Measurements from ENCODE around the gene DAB1. TPM values are rescaled to one million over a fixed set of nuclear protein-coding genes. Genes with fewer than 3 reads are reported as not detected.

The DAB1 gene
- polyA plus RNA-seq, 1 donor from 2014 or later, result 11.4 TPM

DNA sequence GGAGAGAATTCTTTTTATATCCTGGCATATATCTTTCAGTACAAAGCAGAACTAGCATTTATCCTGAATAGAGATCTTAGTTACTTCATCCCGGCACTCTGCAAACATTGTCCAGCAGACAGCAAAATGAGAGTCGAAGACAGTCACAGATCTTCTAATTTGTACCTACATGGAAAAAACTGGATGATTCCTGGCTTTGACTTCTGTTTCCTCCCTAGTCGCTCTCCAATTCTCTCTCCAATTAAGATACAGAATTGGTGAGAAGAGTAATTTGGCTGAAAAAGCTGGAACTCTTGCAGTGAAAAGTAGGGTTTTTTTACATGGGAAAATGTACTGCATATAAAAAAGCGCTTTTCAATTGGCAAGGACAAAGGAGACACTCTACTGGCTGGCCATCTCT is 307.0 kb downstream of the DAB1 start:
- Histone ChIP-seq H4K20me1 (ENCODE audit: insufficient read depth) (no peaks in the 10 kb centered on the region), H3K79me2 (replicated peaks; ENCODE audit: insufficient read depth, low read length) (no peaks in the 10 kb centered on the region), H2AFZ (ENCODE audit: low read depth, low read length) (no peak overlapping the region), H3K4me3 (ENCODE audit: low read length) (no peak overlapping the region), H3K27me3 (ENCODE audit: insufficient read depth, low read depth, low read length) (no peaks in the 10 kb centered on the region), H3K9me2 (ENCODE audit: insufficient read depth, low read length) (no peaks in the 10 kb centered on the region), H3K4me2 (ENCODE audit: low read length) (no peak overlapping the region), H3K9ac (ENCODE audit: low read length) (no peak overlapping the region), H3K27ac (ENCODE audit: low read length) (no peak overlapping the region), H3K9me3 (ENCODE audit: low read length) (no peaks in the 10 kb centered on the region), H3K36me3 (ENCODE audit: insufficient read depth, low read length) (no peaks in the 10 kb centered on the region), H3F3A (ENCODE audit: insufficient read depth, low read length, poor library complexity, severe bottlenecking) (peaks cover 4% of the 10 kb centered on the region)
- TF ChIP-seq RAD21 (conservative IDR thresholded peaks at IDR 0.05) (no peak), EP300 (conservative IDR thresholded peaks at IDR 0.05; ENCODE audit: poor library complexity, severe bottlenecking) (no peak), POLR2AphosphoS5 (IDR thresholded peaks at IDR 0.05) (no peak), EZH2 (IDR thresholded peaks at IDR 0.05; ENCODE audit: borderline replicate concordance, insufficient read depth, low read length, poor library complexity, severe bottlenecking) (no peak), TAF1 (IDR thresholded peaks at IDR 0.05; ENCODE audit: low read depth) (no peak), SMC3 (conservative IDR thresholded peaks at IDR 0.05; ENCODE audit: poor library complexity) (no peak), MXI1 (conservative IDR thresholded peaks at IDR 0.05; ENCODE audit: poor library complexity, severe bottlenecking) (no peak)
- TF ChIP-seq, protein P1, sequence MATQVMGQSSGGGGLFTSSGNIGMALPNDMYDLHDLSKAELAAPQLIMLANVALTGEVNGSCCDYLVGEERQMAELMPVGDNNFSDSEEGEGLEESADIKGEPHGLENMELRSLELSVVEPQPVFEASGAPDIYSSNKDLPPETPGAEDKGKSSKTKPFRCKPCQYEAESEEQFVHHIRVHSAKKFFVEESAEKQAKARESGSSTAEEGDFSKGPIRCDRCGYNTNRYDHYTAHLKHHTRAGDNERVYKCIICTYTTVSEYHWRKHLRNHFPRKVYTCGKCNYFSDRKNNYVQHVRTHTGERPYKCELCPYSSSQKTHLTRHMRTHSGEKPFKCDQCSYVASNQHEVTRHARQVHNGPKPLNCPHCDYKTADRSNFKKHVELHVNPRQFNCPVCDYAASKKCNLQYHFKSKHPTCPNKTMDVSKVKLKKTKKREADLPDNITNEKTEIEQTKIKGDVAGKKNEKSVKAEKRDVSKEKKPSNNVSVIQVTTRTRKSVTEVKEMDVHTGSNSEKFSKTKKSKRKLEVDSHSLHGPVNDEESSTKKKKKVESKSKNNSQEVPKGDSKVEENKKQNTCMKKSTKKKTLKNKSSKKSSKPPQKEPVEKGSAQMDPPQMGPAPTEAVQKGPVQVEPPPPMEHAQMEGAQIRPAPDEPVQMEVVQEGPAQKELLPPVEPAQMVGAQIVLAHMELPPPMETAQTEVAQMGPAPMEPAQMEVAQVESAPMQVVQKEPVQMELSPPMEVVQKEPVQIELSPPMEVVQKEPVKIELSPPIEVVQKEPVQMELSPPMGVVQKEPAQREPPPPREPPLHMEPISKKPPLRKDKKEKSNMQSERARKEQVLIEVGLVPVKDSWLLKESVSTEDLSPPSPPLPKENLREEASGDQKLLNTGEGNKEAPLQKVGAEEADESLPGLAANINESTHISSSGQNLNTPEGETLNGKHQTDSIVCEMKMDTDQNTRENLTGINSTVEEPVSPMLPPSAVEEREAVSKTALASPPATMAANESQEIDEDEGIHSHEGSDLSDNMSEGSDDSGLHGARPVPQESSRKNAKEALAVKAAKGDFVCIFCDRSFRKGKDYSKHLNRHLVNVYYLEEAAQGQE (IDR thresholded peaks at IDR 0.05; ENCODE audit: borderline replicate concordance), result no peak
- TF ChIP-seq, protein P2, sequence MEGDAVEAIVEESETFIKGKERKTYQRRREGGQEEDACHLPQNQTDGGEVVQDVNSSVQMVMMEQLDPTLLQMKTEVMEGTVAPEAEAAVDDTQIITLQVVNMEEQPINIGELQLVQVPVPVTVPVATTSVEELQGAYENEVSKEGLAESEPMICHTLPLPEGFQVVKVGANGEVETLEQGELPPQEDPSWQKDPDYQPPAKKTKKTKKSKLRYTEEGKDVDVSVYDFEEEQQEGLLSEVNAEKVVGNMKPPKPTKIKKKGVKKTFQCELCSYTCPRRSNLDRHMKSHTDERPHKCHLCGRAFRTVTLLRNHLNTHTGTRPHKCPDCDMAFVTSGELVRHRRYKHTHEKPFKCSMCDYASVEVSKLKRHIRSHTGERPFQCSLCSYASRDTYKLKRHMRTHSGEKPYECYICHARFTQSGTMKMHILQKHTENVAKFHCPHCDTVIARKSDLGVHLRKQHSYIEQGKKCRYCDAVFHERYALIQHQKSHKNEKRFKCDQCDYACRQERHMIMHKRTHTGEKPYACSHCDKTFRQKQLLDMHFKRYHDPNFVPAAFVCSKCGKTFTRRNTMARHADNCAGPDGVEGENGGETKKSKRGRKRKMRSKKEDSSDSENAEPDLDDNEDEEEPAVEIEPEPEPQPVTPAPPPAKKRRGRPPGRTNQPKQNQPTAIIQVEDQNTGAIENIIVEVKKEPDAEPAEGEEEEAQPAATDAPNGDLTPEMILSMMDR (IDR thresholded peaks at IDR 0.05; ENCODE audit: poor library complexity, severe bottlenecking), result no peak

DNA sequence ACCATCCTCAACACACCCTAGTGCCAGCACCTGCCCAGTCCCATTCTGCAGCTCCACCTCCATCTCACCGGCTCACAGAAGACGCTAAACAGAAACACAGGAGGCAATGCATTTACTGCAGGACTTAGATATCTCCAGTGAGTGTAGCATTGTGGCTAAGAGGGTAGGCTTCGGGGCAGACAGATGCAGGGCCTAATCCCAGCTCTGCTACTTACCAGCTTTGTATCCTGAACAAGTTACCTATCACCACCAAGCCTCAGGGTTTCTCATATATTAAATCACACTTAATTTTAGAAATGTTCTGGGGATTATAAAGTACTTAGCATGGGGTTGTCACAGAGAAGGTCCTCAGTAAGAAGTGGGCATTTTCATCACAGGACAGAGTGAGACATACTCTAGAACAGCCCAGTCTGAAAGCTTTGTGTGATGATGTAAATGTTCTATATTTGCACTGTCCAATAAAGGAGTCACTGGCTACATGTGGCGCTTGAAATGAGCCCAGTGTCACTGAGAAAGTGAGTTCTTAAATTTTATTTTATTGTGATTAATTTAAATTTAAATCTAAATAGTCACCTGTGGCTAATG is 308.7 kb downstream of the DAB1 start:
- H3K4me3 ChIP-seq (ENCODE audit: low read length), result no peak overlapping the region
- no peaks in the 10 kb centered on the region for H3K27me3 ChIP-seq (ENCODE audit: insufficient read depth, low read depth, low read length)
- H4K20me1 ChIP-seq (ENCODE audit: insufficient read depth), result no peaks in the 10 kb centered on the region
- H3K4me2 ChIP-seq (ENCODE audit: low read length), result no peak overlapping the region
- no peaks in the 10 kb centered on the region for H3K79me2 ChIP-seq (replicated peaks; ENCODE audit: insufficient read depth, low read length)
- no peak overlapping the region for H3K27ac ChIP-seq (ENCODE audit: low read length)
- H3K9me2 ChIP-seq (ENCODE audit: insufficient read depth, low read length), result no peaks in the 10 kb centered on the region
- H3F3A ChIP-seq (ENCODE audit: insufficient read depth, low read length, poor library complexity, severe bottlenecking), result peaks cover 4% of the 10 kb centered on the region
- H2AFZ ChIP-seq (ENCODE audit: low read depth, low read length), result no peak overlapping the region
- H3K9me3 ChIP-seq (ENCODE audit: low read length), result no peaks in the 10 kb centered on the region
- H3K9ac ChIP-seq (ENCODE audit: low read length), result no peak overlapping the region
- no peak for TF ChIP-seq SMC3 (conservative IDR thresholded peaks at IDR 0.05; ENCODE audit: poor library complexity)
- H3K36me3 ChIP-seq (ENCODE audit: insufficient read depth, low read length), result no peaks in the 10 kb centered on the region

Data from neural cell (in vitro differentiated cells).